ENCODE measurements around the gene MAP3K15. TPM values are rescaled to one million over a fixed set of nuclear protein-coding genes. Genes with fewer than 3 reads are reported as not detected.

MAP3K15 gene
- total and polyA plus RNA-seq, 2 of the 13 experiments (the other 11 are each of a cell fraction or from before 2014, with no cell fraction given), result 3.9 to 6.4 TPM

GRCh38 chrX:19514791-19515614 is at the start of gene MAP3K15 (continued):
- TF ChIP-seq, protein P1, sequence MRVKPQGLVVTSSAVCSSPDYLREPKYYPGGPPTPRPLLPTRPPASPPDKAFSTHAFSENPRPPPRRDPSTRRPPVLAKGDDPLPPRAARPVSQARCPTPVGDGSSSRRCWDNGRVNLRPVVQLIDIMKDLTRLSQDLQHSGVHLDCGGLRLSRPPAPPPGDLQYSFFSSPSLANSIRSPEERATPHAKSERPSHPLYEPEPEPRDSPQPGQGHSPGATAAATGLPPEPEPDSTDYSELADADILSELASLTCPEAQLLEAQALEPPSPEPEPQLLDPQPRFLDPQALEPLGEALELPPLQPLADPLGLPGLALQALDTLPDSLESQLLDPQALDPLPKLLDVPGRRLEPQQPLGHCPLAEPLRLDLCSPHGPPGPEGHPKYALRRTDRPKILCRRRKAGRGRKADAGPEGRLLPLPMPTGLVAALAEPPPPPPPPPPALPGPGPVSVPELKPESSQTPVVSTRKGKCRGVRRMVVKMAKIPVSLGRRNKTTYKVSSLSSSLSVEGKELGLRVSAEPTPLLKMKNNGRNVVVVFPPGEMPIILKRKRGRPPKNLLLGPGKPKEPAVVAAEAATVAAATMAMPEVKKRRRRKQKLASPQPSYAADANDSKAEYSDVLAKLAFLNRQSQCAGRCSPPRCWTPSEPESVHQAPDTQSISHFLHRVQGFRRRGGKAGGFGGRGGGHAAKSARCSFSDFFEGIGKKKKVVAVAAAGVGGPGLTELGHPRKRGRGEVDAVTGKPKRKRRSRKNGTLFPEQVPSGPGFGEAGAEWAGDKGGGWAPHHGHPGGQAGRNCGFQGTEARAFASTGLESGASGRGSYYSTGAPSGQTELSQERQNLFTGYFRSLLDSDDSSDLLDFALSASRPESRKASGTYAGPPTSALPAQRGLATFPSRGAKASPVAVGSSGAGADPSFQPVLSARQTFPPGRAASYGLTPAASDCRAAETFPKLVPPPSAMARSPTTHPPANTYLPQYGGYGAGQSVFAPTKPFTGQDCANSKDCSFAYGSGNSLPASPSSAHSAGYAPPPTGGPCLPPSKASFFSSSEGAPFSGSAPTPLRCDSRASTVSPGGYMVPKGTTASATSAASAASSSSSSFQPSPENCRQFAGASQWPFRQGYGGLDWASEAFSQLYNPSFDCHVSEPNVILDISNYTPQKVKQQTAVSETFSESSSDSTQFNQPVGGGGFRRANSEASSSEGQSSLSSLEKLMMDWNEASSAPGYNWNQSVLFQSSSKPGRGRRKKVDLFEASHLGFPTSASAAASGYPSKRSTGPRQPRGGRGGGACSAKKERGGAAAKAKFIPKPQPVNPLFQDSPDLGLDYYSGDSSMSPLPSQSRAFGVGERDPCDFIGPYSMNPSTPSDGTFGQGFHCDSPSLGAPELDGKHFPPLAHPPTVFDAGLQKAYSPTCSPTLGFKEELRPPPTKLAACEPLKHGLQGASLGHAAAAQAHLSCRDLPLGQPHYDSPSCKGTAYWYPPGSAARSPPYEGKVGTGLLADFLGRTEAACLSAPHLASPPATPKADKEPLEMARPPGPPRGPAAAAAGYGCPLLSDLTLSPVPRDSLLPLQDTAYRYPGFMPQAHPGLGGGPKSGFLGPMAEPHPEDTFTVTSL (CRISPR knock-in tag; IDR thresholded peaks at IDR 0.05; ENCODE audit: borderline replicate concordance), result no peak
- TF ChIP-seq HDAC1 (CRISPR knock-in tag; IDR thresholded peaks at IDR 0.05), result 0 out of 2 replicates have a peak, but pooled peaks have one; percentile 34
- TF ChIP-seq ETS1 (CRISPR knock-in tag; IDR thresholded peaks at IDR 0.05), result no peak
- TF ChIP-seq, protein P2, sequence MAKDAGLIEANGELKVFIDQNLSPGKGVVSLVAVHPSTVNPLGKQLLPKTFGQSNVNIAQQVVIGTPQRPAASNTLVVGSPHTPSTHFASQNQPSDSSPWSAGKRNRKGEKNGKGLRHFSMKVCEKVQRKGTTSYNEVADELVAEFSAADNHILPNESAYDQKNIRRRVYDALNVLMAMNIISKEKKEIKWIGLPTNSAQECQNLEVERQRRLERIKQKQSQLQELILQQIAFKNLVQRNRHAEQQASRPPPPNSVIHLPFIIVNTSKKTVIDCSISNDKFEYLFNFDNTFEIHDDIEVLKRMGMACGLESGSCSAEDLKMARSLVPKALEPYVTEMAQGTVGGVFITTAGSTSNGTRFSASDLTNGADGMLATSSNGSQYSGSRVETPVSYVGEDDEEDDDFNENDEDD (CRISPR knock-in tag; IDR thresholded peaks at IDR 0.05; ENCODE audit: borderline replicate concordance), result peak; percentile 45; the same call in 1 of the 2 replicates
- TF ChIP-seq SNRNP70 (IDR thresholded peaks at IDR 0.05; ENCODE audit: low read depth, low read length), result no peak
- TF ChIP-seq PATZ1 (CRISPR knock-in tag; IDR thresholded peaks at IDR 0.05), result peak; percentile 61
- TF ChIP-seq, protein P3, sequence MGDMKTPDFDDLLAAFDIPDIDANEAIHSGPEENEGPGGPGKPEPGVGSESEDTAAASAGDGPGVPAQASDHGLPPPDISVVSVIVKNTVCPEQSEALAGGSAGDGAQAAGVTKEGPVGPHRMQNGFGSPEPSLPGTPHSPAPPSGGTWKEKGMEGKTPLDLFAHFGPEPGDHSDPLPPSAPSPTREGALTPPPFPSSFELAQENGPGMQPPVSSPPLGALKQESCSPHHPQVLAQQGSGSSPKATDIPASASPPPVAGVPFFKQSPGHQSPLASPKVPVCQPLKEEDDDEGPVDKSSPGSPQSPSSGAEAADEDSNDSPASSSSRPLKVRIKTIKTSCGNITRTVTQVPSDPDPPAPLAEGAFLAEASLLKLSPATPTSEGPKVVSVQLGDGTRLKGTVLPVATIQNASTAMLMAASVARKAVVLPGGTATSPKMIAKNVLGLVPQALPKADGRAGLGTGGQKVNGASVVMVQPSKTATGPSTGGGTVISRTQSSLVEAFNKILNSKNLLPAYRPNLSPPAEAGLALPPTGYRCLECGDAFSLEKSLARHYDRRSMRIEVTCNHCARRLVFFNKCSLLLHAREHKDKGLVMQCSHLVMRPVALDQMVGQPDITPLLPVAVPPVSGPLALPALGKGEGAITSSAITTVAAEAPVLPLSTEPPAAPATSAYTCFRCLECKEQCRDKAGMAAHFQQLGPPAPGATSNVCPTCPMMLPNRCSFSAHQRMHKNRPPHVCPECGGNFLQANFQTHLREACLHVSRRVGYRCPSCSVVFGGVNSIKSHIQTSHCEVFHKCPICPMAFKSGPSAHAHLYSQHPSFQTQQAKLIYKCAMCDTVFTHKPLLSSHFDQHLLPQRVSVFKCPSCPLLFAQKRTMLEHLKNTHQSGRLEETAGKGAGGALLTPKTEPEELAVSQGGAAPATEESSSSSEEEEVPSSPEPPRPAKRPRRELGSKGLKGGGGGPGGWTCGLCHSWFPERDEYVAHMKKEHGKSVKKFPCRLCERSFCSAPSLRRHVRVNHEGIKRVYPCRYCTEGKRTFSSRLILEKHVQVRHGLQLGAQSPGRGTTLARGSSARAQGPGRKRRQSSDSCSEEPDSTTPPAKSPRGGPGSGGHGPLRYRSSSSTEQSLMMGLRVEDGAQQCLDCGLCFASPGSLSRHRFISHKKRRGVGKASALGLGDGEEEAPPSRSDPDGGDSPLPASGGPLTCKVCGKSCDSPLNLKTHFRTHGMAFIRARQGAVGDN (CRISPR knock-in tag; IDR thresholded peaks at IDR 0.05), result peak; percentile 77
- TF ChIP-seq, protein P4, sequence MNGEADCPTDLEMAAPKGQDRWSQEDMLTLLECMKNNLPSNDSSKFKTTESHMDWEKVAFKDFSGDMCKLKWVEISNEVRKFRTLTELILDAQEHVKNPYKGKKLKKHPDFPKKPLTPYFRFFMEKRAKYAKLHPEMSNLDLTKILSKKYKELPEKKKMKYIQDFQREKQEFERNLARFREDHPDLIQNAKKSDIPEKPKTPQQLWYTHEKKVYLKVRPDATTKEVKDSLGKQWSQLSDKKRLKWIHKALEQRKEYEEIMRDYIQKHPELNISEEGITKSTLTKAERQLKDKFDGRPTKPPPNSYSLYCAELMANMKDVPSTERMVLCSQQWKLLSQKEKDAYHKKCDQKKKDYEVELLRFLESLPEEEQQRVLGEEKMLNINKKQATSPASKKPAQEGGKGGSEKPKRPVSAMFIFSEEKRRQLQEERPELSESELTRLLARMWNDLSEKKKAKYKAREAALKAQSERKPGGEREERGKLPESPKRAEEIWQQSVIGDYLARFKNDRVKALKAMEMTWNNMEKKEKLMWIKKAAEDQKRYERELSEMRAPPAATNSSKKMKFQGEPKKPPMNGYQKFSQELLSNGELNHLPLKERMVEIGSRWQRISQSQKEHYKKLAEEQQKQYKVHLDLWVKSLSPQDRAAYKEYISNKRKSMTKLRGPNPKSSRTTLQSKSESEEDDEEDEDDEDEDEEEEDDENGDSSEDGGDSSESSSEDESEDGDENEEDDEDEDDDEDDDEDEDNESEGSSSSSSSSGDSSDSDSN (CRISPR knock-in tag; IDR thresholded peaks at IDR 0.05), result peak; percentile 71; the same call in 1 of the 2 replicates
- peak; percentile 72 for TF ChIP-seq ZFY (CRISPR knock-in tag; IDR thresholded peaks at IDR 0.05)
